OCI-LY3 (cell line): ENCODE results near the gene NEU4.

Source experiments
- H2AFZ ChIP-seq: fragments of 200-600, 300-600 bp; shearing (Covaris generic); 2 replicates; pipeline ENCODE4 v1.6.0; 2014; ENCODE audit warnings: antibody characterized with exemption, low read depth, low read length
- H3K27ac ChIP-seq: fragments of 200-600, 300-600 bp; sonication (generic); 2 replicates; pipeline ENCODE4 v1.5.1; 2014; ENCODE audit warnings: mild to moderate bottlenecking, low read length, moderate library complexity, mixed read lengths
- H3K27me3 ChIP-seq: fragments of 200-600, 300-600 bp; sonication (generic); 2 replicates; pipeline ENCODE4 v1.6.1; 2014; ENCODE audit warnings: low read depth, low read length, mixed read lengths
- H3K36me3 ChIP-seq: fragments of 200-600, 300-600 bp; sonication (generic); replicated peaks from 2 replicates; pipeline ENCODE3; 2014; ENCODE audit warnings: low read depth, low read length, mixed read lengths
- H3K4me1 ChIP-seq: fragments of 300-600, 200-600 bp; sonication (generic); 2 replicates; pipeline ENCODE4 v1.6.1; 2014; ENCODE audit warnings: low read length, mixed read lengths
- H3K4me2 ChIP-seq: fragments of 200-600, 300-600 bp; sonication (generic); 2 replicates; pipeline ENCODE4 v1.6.1; 2014; ENCODE audit warnings: low read length, mixed read lengths
- H3K4me3 ChIP-seq: fragments of 300-600, 200-600 bp; sonication (generic); 2 replicates; pipeline ENCODE4 v1.5.1; 2014; ENCODE audit warnings: antibody characterized with exemption, mild to moderate bottlenecking, low read length, moderate library complexity
- H3K79me2 ChIP-seq: fragments of 300-600, 200-600 bp; shearing (Covaris generic); 2 replicates; pipeline ENCODE4 v1.6.1; 2014; ENCODE audit warnings: mild to moderate bottlenecking, low read length, mixed read lengths
- H3K9ac ChIP-seq: fragments of 300-600, 200-600 bp; shearing (Covaris generic); 2 replicates; pipeline ENCODE4 v1.6.0; 2014; ENCODE audit warnings: mild to moderate bottlenecking, low read length, moderate library complexity
- H3K9me3 ChIP-seq: fragments of 200-600, 300-600 bp; shearing (Covaris generic); 2 replicates; pipeline ENCODE4 v1.6.1; 2014; ENCODE audit warnings: low read length, mixed read lengths; ENCODE audit not compliant: insufficient read depth
- H4K20me1 ChIP-seq: fragments of 200-600, 300-600 bp; sonication (generic); 2 replicates; pipeline ENCODE4 v1.6.1; 2016; ENCODE audit warnings: low read length, mixed read lengths; ENCODE audit not compliant: insufficient read depth
- EZH2phosphoT487 ChIP-seq: fragments of 200-600 bp; shearing (Covaris generic); IDR thresholded peaks from 2 replicates; pipeline ENCODE4 v1.6.1; 2018; ENCODE audit warnings: antibody characterized with exemption, mixed run types, low read depth
- TF ChIP-seq, protein P1 (sequence below): fragments of 200-600, 300-600 bp; sonication (generic); IDR thresholded peaks from 2 replicates; pipeline ENCODE4 v1.5.1; 2014; ENCODE audit warnings: antibody characterized with exemption, low read length, low read depth

Gene NEU4

DNA sequence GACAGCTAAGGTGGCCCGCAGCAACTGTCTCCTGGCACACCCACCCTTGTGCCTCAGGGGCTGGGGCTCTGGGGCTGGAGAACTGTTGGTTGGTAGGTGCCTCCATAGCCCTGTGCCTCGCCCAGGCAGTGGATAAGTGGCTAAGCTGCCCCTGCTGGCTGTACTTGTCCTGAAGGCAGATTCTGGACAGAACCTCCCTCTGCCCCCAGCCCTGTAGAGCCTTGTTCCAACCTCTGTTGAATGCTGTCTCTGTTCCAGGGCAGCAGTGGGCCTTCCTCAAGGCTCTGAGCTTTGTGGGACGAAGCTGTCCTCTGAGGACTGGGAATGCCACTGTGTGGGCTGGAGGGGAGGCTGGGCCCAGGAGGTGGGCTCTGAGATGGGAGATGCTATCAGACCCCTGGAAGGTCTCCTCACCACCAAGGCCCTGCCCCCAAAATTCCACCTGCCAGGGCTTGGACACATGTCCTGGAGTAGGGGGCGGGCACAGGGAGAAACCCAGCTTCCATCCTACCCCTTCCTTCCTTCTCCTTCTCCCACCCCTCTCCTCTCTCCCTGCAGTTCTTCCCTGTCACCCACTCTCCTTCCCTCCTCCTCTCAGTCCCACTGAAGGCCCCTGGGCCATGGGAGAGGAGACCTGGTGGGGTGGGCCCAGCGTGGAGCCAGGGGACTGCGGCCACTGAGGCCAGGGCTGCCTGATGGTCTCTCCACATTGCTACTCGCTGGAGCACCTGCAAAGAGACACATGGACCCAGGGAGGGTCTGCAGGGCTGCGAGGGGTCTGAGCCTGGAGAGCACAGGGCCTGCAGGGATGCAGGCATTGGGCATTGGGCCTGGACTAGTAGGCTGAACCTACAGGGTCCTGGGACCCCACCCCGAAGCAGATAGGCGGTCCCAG is 51.4 kb downstream of the NEU4 start:
- Histone ChIP-seq H3K27me3 (peaks cover 15% of the 10 kb centered on the region), H3K4me2 (peak overlapping the region; percentile 96), H3K27ac (peak overlapping the region; percentile 92), H3K79me2 (peaks cover 19% of the 10 kb centered on the region), H3K36me3 (peaks cover 4% of the 10 kb centered on the region), H3K4me1 (peaks cover 49% of the 10 kb centered on the region), H3K4me3 (peak overlapping the region; percentile 93), H3K9ac (peak overlapping the region; percentile 88), H3K9me3 (no peaks in the 10 kb centered on the region), H4K20me1 (0 out of 2 replicates have a peak, but pooled peaks cover 5% of the 10 kb centered on the region), H2AFZ (no peak overlapping the region)
- TF ChIP-seq EZH2phosphoT487 = no peak
- TF ChIP-seq, protein P1, sequence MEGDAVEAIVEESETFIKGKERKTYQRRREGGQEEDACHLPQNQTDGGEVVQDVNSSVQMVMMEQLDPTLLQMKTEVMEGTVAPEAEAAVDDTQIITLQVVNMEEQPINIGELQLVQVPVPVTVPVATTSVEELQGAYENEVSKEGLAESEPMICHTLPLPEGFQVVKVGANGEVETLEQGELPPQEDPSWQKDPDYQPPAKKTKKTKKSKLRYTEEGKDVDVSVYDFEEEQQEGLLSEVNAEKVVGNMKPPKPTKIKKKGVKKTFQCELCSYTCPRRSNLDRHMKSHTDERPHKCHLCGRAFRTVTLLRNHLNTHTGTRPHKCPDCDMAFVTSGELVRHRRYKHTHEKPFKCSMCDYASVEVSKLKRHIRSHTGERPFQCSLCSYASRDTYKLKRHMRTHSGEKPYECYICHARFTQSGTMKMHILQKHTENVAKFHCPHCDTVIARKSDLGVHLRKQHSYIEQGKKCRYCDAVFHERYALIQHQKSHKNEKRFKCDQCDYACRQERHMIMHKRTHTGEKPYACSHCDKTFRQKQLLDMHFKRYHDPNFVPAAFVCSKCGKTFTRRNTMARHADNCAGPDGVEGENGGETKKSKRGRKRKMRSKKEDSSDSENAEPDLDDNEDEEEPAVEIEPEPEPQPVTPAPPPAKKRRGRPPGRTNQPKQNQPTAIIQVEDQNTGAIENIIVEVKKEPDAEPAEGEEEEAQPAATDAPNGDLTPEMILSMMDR = no peak

DNA sequence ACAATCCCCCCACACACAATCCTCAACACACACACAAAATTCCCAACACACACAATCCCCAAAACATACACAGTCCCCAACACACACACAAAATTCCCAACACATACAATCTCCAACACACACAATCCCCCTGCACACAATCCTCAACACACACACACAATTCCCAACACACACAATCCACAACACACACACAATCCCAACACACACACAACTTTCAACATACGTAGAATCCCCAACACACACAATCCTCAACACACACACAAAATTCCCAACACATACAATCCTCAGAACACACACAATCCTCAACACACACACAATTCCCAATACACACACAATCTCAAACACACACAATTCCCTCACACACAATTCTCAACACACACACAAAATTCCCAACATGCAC is 52.3 kb downstream of the NEU4 start:
- Histone ChIP-seq H4K20me1 (0 out of 2 replicates have a peak, but pooled peaks cover 5% of the 10 kb centered on the region), H3K9me3 (no peaks in the 10 kb centered on the region), H3K4me3 (no peak overlapping the region), H3K9ac (no peak overlapping the region), H3K36me3 (peaks cover 4% of the 10 kb centered on the region), H2AFZ (no peak overlapping the region), H3K4me1 (peaks cover 52% of the 10 kb centered on the region), H3K27me3 (peaks cover 22% of the 10 kb centered on the region), H3K79me2 (peaks cover 19% of the 10 kb centered on the region), H3K4me2 (peak overlapping the region; percentile 5; the same call in 1 of the 2 replicates), H3K27ac (no peak overlapping the region)
- TF ChIP-seq EZH2phosphoT487 = no peak
- TF ChIP-seq, protein P1 = no peak

DNA sequence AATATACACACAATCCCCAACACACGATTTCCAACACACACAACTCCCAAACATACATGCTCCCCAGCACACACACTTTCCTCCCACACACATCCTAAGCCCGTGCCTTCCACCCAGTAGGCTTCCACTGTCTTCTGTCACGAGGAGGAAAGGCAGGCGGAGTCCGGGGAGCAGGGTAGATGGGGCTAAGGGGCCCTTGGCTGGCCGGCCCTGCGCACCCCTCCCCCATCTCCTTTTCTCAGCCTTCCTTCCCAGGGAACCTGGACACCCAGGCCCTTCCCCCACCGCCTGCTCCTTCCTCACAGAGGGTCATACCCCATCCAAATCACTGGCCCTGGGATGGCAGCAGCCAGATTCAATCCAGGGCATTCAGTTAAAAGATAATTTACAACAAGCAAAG is 53.1 kb downstream of the NEU4 start:
- Histone ChIP-seq H3K9me3 (no peaks in the 10 kb centered on the region), H3K4me1 (peaks cover 52% of the 10 kb centered on the region), H3K36me3 (peaks cover 4% of the 10 kb centered on the region), H3K27me3 (peaks cover 30% of the 10 kb centered on the region), H3K79me2 (peaks cover 15% of the 10 kb centered on the region), H3K9ac (no peak overlapping the region), H2AFZ (no peak overlapping the region), H3K4me3 (no peak overlapping the region), H3K4me2 (no peak overlapping the region), H3K27ac (no peak overlapping the region), H4K20me1 (0 out of 2 replicates have a peak, but pooled peaks cover under 1% of the 10 kb centered on the region)
- TF ChIP-seq EZH2phosphoT487 = no peak

DNA sequence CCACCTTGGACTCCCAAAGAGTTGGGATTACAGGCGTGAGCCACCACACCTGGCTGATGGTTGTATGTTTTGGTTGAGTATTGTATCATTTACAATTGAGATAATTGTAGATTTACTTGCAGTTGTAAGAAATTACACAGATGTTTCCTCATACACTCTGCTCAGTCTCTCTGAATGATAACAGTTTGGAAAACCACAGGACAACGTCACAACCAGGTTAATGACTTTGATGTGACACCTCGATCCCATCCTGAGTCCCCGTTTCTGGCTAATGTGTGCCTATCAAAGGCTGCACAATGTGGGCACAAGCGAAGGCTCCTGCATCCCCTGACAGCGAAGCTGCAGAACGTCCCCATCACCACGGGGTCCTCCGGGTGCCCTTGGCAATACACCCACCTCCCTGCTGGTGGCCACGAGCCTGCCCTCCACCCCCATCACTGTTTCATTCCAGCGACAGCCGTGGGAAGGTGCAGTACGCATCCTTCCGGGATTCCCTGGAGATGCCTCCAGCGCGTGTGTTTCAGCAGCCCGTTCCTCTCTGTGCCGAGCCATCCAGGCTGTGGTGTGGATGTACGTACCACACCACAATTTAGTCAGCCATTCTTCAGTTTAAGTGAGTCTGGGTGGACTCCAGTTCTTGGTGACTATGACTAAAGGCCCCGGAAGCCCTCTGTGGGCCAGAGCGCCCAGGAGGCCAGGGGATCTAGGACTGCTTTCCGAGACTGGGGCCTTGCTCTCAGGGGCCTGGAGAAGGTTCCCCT is 54.0 kb downstream of the NEU4 start:
- no peaks in the 10 kb centered on the region for H3K9me3 ChIP-seq
- no peaks in the 10 kb centered on the region for H4K20me1 ChIP-seq
- peak overlapping the region; percentile 7; the same call in 1 of the 2 replicates for H3K9ac ChIP-seq
- H3K36me3 ChIP-seq = peaks cover 4% of the 10 kb centered on the region
- peaks cover 7% of the 10 kb centered on the region for H3K79me2 ChIP-seq
- TF ChIP-seq, protein P1 = no peak
- TF ChIP-seq EZH2phosphoT487 = no peak
- H3K4me1 ChIP-seq = peaks cover 52% of the 10 kb centered on the region
- H2AFZ ChIP-seq = no peak overlapping the region
- H3K4me3 ChIP-seq = peak overlapping the region; percentile 72
- H3K27me3 ChIP-seq = peaks cover 38% of the 10 kb centered on the region
- H3K4me2 ChIP-seq = peak overlapping the region; percentile 87
- no peak overlapping the region for H3K27ac ChIP-seq
